H1 (cell line): ENCODE measurements around the gene ULK2. TPM values are rescaled to one million over a fixed set of nuclear protein-coding genes. Genes with fewer than 3 reads are reported as not detected.

ENCODE experiments used
- CTCF ChIA-PET: fragments of 300-600 bp; sonication (Branson Sonifier 250); formaldehyde crosslinking; loops from one replicate; lab custom pipeline; 2021; ENCODE audit not compliant: partially characterized antibody; lab: Charles Lee
- POLR2A ChIA-PET: fragments of 300-600 bp; sonication (Branson Sonifier 250); formaldehyde crosslinking; loops from one replicate; lab custom pipeline; 2021; ENCODE audit warnings: inconsistent platforms; ENCODE audit not compliant: partially characterized antibody; lab: Charles Lee
- DNase-seq, 2 experiments: peaks; one replicate each; pipeline versions ENCODE4 v3.0.0 to v3.0.0-alpha.2; 2010 to 2022; ENCODE audit warnings: low spot score in 2 of 2, low read depth in 1 of 2, mixed read lengths in 1 of 2
- FAIRE-seq: peaks from 2 replicates; lab custom pipeline; 2011; peaks lifted over from hg19 to GRCh38; lab: Jason Lieb, UNC
- H2AFZ ChIP-seq: 2 replicates; pipeline ENCODE4 v1.8.1; 2012; ENCODE audit warnings: low read length, inconsistent platforms
- H2AK5ac ChIP-seq: 2 replicates; pipeline ENCODE4 v1.6.1; 2013; ENCODE audit warnings: low read depth, low read length
- H2BK120ac ChIP-seq: replicated peaks from 2 replicates; pipeline ENCODE3; 2013; ENCODE audit warnings: low read depth, low read length, inconsistent platforms
- H2BK12ac ChIP-seq: 2 replicates; pipeline ENCODE4 v1.6.1; 2013; ENCODE audit warnings: low read depth, low read length
- H2BK15ac ChIP-seq: 2 replicates; pipeline ENCODE4 v1.6.1; 2013; ENCODE audit warnings: low read length
- H2BK20ac ChIP-seq: 2 replicates; pipeline ENCODE4 v1.6.1; 2013; ENCODE audit warnings: low read length
- H2BK5ac ChIP-seq: 2 replicates; pipeline ENCODE4 v1.6.1; 2013; ENCODE audit warnings: low read depth, low read length
- H3K14ac ChIP-seq: 2 replicates; pipeline ENCODE4 v1.6.1; 2013; ENCODE audit warnings: inconsistent platforms; ENCODE audit not compliant: insufficient read length
- H3K18ac ChIP-seq: 2 replicates; pipeline ENCODE4 v1.6.1; 2013; ENCODE audit warnings: low read length; ENCODE audit errors: extremely low read depth
- H3K23ac ChIP-seq: 2 replicates; pipeline ENCODE4 v1.6.1; 2013; ENCODE audit warnings: inconsistent platforms; ENCODE audit not compliant: insufficient read length
- H3K23me2 ChIP-seq: 2 replicates; pipeline ENCODE4 v1.6.1; 2013; ENCODE audit warnings: low read depth, low read length
- H3K27ac ChIP-seq: 2 replicates; pipeline ENCODE4 v1.6.1; 2011; ENCODE audit warnings: low read depth, low read length, inconsistent platforms
- H3K27me3 ChIP-seq, 4 experiments: replicated peaks in 1 of 4; 1 replicate in 1 of 4; 2 replicates in 3 of 4; pipeline versions ENCODE4 v1.6.1 to v1.8.1; 2011 to 2013; ENCODE audit warnings: low read length in 3 of 4, mild to moderate bottlenecking in 3 of 4, inconsistent platforms in 2 of 4, mixed read lengths in 2 of 4, moderate library complexity in 1 of 4; ENCODE audit not compliant: control insufficient read depth in 3 of 4, insufficient read depth in 3 of 4; ENCODE audit errors: extremely low read depth in 1 of 4
- H3K36me3 ChIP-seq, 4 experiments: 2 replicates each; pipeline versions ENCODE4 v1.6.1 to v1.8.1; 2011 to 2013; ENCODE audit warnings: mild to moderate bottlenecking in 4 of 4, low read length in 3 of 4, moderate library complexity in 2 of 4, control low read depth in 1 of 4, inconsistent platforms in 1 of 4; ENCODE audit not compliant: insufficient read depth in 4 of 4, control insufficient read depth in 2 of 4
- H3K4ac ChIP-seq: replicated peaks from 2 replicates; pipeline ENCODE3; 2013; ENCODE audit warnings: low read length, low read depth, mixed read lengths, inconsistent platforms; ENCODE audit not compliant: insufficient read length
- H3K4me1 ChIP-seq, 4 experiments: replicated peaks in 1 of 4; 1 replicate in 1 of 4; 2 replicates in 3 of 4; pipeline versions ENCODE4 v1.6.1 to v1.8.1; 2011 to 2013; ENCODE audit warnings: low read length in 3 of 4, inconsistent platforms in 2 of 4, mixed read lengths in 1 of 4; ENCODE audit not compliant: insufficient read depth in 4 of 4, control insufficient read depth in 3 of 4
- H3K4me2 ChIP-seq, 2 experiments: 2 replicates each; pipeline versions ENCODE4 v1.6.1 to v1.8.1; 2011 to 2013; ENCODE audit warnings: low read depth in 2 of 2, low read length in 2 of 2, control low read depth in 1 of 2, inconsistent platforms in 1 of 2, mild to moderate bottlenecking in 1 of 2; ENCODE audit not compliant: insufficient read depth in 1 of 2
- H3K4me3 ChIP-seq, 4 experiments: fragments of 200-600, 300-600 bp in 1 of 4; sonication (generic), shearing (Covaris generic), sonication (Bioruptor Twin) in 1 of 4; 2 replicates each; pipeline versions ENCODE4 v1.5.1 to v1.8.1; 2011 to 2016; ENCODE audit warnings: low read length in 4 of 4, low read depth in 3 of 4, control low read depth in 2 of 4, inconsistent platforms in 2 of 4, mild to moderate bottlenecking in 2 of 4, mixed read lengths in 1 of 4, moderate library complexity in 1 of 4; ENCODE audit not compliant: insufficient read depth in 2 of 4; ENCODE audit errors: extremely low read depth in 1 of 4
- H3K56ac ChIP-seq: replicated peaks from 2 replicates; pipeline ENCODE3; 2013; ENCODE audit warnings: low read depth, mild to moderate bottlenecking, mixed read lengths, low read length, inconsistent platforms; ENCODE audit not compliant: insufficient read length
- H3K79me1 ChIP-seq: 2 replicates; pipeline ENCODE4 v1.6.1; 2013; ENCODE audit warnings: low read depth, low read length, control low read depth
- H3K79me2 ChIP-seq, 2 experiments: 2 replicates each; pipeline versions ENCODE4 v1.6.1 to v1.8.1; 2012 to 2013; ENCODE audit warnings: low read length in 2 of 2, mild to moderate bottlenecking in 2 of 2, inconsistent platforms in 1 of 2; ENCODE audit not compliant: insufficient read depth in 2 of 2, control insufficient read depth in 1 of 2
- H3K9ac ChIP-seq, 4 experiments: replicated peaks in 1 of 4; 1 replicate in 1 of 4; 2 replicates in 3 of 4; pipeline versions ENCODE4 v1.6.1 to v1.8.1; 2011 to 2013; ENCODE audit warnings: low read depth in 3 of 4, low read length in 3 of 4, control low read depth in 2 of 4, mild to moderate bottlenecking in 2 of 4, moderate library complexity in 2 of 4, inconsistent platforms in 1 of 4; ENCODE audit errors: extremely low read depth in 1 of 4
- H3K9me3 ChIP-seq, 2 experiments: 2 replicates each; pipeline versions ENCODE4 v1.6.1 to v1.8.1; 2012 to 2013; ENCODE audit warnings: mild to moderate bottlenecking in 2 of 2, moderate library complexity in 2 of 2, control low read depth in 1 of 2, inconsistent platforms in 1 of 2, low read depth in 1 of 2, low read length in 1 of 2, mixed read lengths in 1 of 2; ENCODE audit not compliant: insufficient read depth in 2 of 2
- H4K20me1 ChIP-seq, 2 experiments: replicated peaks in 1 of 2; 2 replicates each; pipeline versions ENCODE3 to v1.8.1; 2011 to 2013; ENCODE audit warnings: inconsistent platforms in 2 of 2, low read length in 2 of 2, mild to moderate bottlenecking in 1 of 2; ENCODE audit not compliant: insufficient read depth in 2 of 2, control insufficient read depth in 1 of 2
- H4K5ac ChIP-seq: 2 replicates; pipeline ENCODE4 v1.6.1; 2013; ENCODE audit warnings: low read length, low read depth, mixed read lengths, inconsistent platforms; ENCODE audit not compliant: insufficient read length
- H4K8ac ChIP-seq: 2 replicates; pipeline ENCODE4 v1.8.0; 2013; ENCODE audit warnings: mild to moderate bottlenecking, moderate library complexity, low read length, inconsistent platforms; ENCODE audit not compliant: insufficient read depth; ENCODE audit errors: extremely low read depth
- H4K91ac ChIP-seq: replicated peaks from 2 replicates; pipeline ENCODE3; 2013; ENCODE audit warnings: low read length, mixed read lengths, inconsistent platforms; ENCODE audit not compliant: insufficient read length
- ASH2L ChIP-seq: fragments of 200-600, 300-600 bp; sonication (generic); IDR thresholded peaks from one replicate; pipeline ENCODE4 v1.7.1; 2017; ENCODE audit warnings: low read length
- CREB1 ChIP-seq: IDR thresholded peaks from 2 replicates; pipeline ENCODE4 v1.6.1; 2012; ENCODE audit warnings: inconsistent platforms
- EGR1 ChIP-seq: IDR thresholded peaks from 2 replicates; pipeline ENCODE4 v1.6.1; 2011; ENCODE audit warnings: low read depth, low read length, borderline replicate concordance
- FOSL1 ChIP-seq: IDR thresholded peaks from 2 replicates; pipeline ENCODE4 v1.6.1; 2011; ENCODE audit warnings: mild to moderate bottlenecking, low read depth, low read length, moderate library complexity; ENCODE audit not compliant: insufficient read depth
- KDM1A ChIP-seq: fragments of 200-600, 300-600 bp; sonication (generic); IDR thresholded peaks from 2 replicates; pipeline ENCODE4 v1.7.1; 2016; ENCODE audit warnings: mild to moderate bottlenecking, low read length, borderline replicate concordance
- SIN3A ChIP-seq, 2 experiments: IDR thresholded peaks in 1 of 2; conservative IDR thresholded peaks in 1 of 2; 2 replicates each; pipeline ENCODE4 v1.6.1; 2011 to 2012; ENCODE audit warnings: low read length in 2 of 2, improper control_type of control experiment in 1 of 2, low read depth in 1 of 2, mild to moderate bottlenecking in 1 of 2
- YY1 ChIP-seq: IDR thresholded peaks from 2 replicates; pipeline ENCODE4 v1.6.1; 2011; ENCODE audit warnings: low read depth, mild to moderate bottlenecking, low read length
- WGBS, 2 experiments: shearing (Covaris generic) in 1 of 2; methylation state at CpG; one replicate each; pipeline versions ENCODE4 v1.1.6 to v1.1.7; 2013 to 2015; ENCODE audit warnings: low lambda C conversion rate in 2 of 2, mixed read lengths in 2 of 2, inconsistent platforms in 1 of 2, low coverage in 1 of 2, missing lambda C conversion rate in 1 of 2; ENCODE audit not compliant: insufficient replicate concordance in 2 of 2, insufficient coverage in 1 of 2, insufficient read length in 1 of 2; ENCODE audit errors: extremely low coverage in 1 of 2, missing lambda C conversion rate in 1 of 2; 5-methylcytosine and 5-hydroxymethylcytosine counted together
- polyA plus RNA-seq, 7 experiments: library from polyadenylated mRNA; depleted of rRNA in 3 of 7; stranded (reverse) in 5 of 7; unstranded in 2 of 7; fragments of >200 nt in 5 of 7; fragments of 200-250 nt in 2 of 7; gene quantifications; 1 replicate in 5 of 7; 2 replicates in 1 of 7; 4 replicates in 1 of 7; pipeline versions ENCODE4 v1.2.1 to v1.2.3, GENCODE V29; 2011 to 2013; ENCODE audit warnings: missing spikeins in 2 of 7, mixed read lengths in 2 of 7
- total RNA-seq: library from RNA; stranded (reverse); fragmentation: NEBNext Ultra II Directional; extraction: Animal tissue kit (Norgen Biotek cat#: 25700); gene quantifications from 2 replicates; pipeline ENCODE4 v1.2.1, GENCODE V29; 2021

The ULK2 gene
- total and polyA plus RNA-seq, 2 of the 8 experiments (the other 6 are each of a cell fraction or from before 2014, with no cell fraction given) = 5.3 to 9.8 TPM

DNA sequence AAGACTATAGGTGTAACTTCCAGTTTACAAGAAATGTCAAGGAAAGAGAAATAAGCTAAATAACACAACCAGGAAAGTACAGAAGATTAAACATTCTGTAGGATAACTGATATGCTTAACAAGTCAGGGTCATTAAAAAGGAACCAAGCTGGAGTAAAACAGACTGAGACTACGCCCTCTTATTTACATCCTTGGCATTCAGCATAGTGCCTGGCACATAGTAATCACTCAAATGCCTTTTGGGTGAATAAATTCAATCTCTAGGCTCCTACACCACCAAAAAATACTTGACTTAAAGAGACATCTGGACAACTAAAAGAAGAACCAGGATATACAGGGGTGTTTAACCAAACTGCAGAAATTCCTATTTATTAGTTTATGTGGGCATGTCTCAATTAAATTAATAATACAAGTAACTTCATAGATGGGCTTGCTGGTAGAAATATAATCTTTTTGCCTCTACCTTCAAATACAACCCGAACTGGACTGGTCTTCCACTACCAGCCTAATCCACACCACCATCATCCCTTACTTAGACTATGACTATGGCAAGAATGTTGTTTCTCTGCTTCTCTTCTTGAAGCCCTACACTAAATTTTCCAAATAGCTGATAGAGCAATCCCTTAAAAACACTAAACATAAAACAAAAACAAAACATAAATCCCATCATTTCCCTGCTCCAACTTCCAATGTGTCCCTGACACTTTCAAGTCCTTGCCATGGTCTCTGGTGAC lies 47.7 kb upstream of the ULK2 start:
- no peak overlapping the region for H4K5ac ChIP-seq
- no peak overlapping the region for H2BK15ac ChIP-seq
- no peak overlapping the region for H3K27ac ChIP-seq
- no peak overlapping the region for H3K23ac ChIP-seq
- H3K79me1 ChIP-seq = no peaks in the 10 kb centered on the region
- no peak for FAIRE-seq
- no peak overlapping the region for H2AK5ac ChIP-seq
- WGBS, 2 experiments = 91% methylated on average over 2 of the region's 2 CpGs; no CpG with 5 or more reads in 1 of the 2 experiments
- CTCF ChIA-PET = interaction anchor here (1.2 to 1.5 kb wide), 2 partner anchors 16 to 552 kb away, joined by 3 read pairs; no protein-coding TSS in a partner anchor
- no peaks in the 10 kb centered on the region for H3K79me2 ChIP-seq
- no peak overlapping the region for H3K4me3 ChIP-seq
- H2BK120ac ChIP-seq = no peak overlapping the region
- no peak overlapping the region for H4K8ac ChIP-seq
- DNase-seq = no peak
- no peak overlapping the region for H2BK5ac ChIP-seq
- no peak overlapping the region for H3K4me2 ChIP-seq
- H3K23me2 ChIP-seq = no peaks in the 10 kb centered on the region
- no peak overlapping the region for H2BK20ac ChIP-seq
- no peak overlapping the region for H3K14ac ChIP-seq
- no peaks in the 10 kb centered on the region for H3K9me3 ChIP-seq
- H3K4ac ChIP-seq = no peak overlapping the region
- peaks cover 0 to 1% of the 10 kb centered on the region in 2 experiments for H4K20me1 ChIP-seq
- no peak overlapping the region for H3K56ac ChIP-seq
- H2AFZ ChIP-seq = no peak overlapping the region
- POLR2A ChIA-PET = no interaction called here
- peaks cover 0 to 3% (median 2%) of the 10 kb centered on the region in 4 experiments; a peak in 1 of 7 replicates for H3K4me1 ChIP-seq
- H3K18ac ChIP-seq = no peak overlapping the region
- no peak overlapping the region for H2BK12ac ChIP-seq
- no peaks in the 10 kb centered on the region for H3K27me3 ChIP-seq
- H3K9ac ChIP-seq = no peak overlapping the region
- H4K91ac ChIP-seq = no peak overlapping the region
- peaks cover 7 to 43% (median 19%) of the 10 kb centered on the region in 4 experiments for H3K36me3 ChIP-seq
- TF ChIP-seq FOSL1 (no peak), ASH2L (no peak), KDM1A (no peak), SIN3A (conservative IDR thresholded peaks at IDR 0.05 in 1 of 2, IDR thresholded peaks at IDR 0.05 in 1 of 2; ENCODE audit: low read depth in 1 of 2, low read length in 2 of 2) (no peak), YY1 (no peak), EGR1 (no peak), CREB1 (no peak)
